IMR-90 (cell line): ENCODE results near the gene TENM4.

Experiments
- CHD1 ChIP-seq: IDR thresholded peaks from 2 replicates; pipeline ENCODE4 v1.6.1; 2012; ENCODE audit warnings: low read depth, low read length, improper control_type of control experiment
- CTCF ChIP-seq: conservative IDR thresholded peaks from 2 replicates; pipeline ENCODE4 v1.5.1; 2012; ENCODE audit warnings: mild to moderate bottlenecking, low read depth, low read length, improper control_type of control experiment
- MAFK ChIP-seq: IDR thresholded peaks from 2 replicates; pipeline ENCODE4 v1.6.1; 2012; ENCODE audit warnings: low read depth, low read length, improper control_type of control experiment
- MXI1 ChIP-seq: IDR thresholded peaks from 2 replicates; pipeline ENCODE4 v1.6.1; 2012; ENCODE audit warnings: low read depth, mild to moderate bottlenecking, low read length, moderate library complexity, borderline replicate concordance
- POLR2A ChIP-seq: IDR thresholded peaks from 2 replicates; pipeline ENCODE4 v1.6.1; 2012; ENCODE audit warnings: mild to moderate bottlenecking, low read depth, low read length
- RAD21 ChIP-seq: IDR thresholded peaks from 2 replicates; pipeline ENCODE4 v1.6.1; 2012; ENCODE audit warnings: low read length, improper control_type of control experiment
- RCOR1 ChIP-seq: IDR thresholded peaks from 2 replicates; pipeline ENCODE4 v1.6.1; 2012; ENCODE audit warnings: mild to moderate bottlenecking, low read length, improper control_type of control experiment; ENCODE audit not compliant: insufficient replicate concordance
- RFX5 ChIP-seq: IDR thresholded peaks from 2 replicates; pipeline ENCODE4 v1.8.0; 2012; ENCODE audit warnings: low read depth, mild to moderate bottlenecking, low read length, moderate library complexity
- SMC3 ChIP-seq: fragments of 150-350 bp; IDR thresholded peaks from 2 replicates; pipeline ENCODE4 v1.6.1; 2016; ENCODE audit warnings: low read depth, mild to moderate bottlenecking, antibody characterized with exemption, low read length, moderate library complexity
- USF2 ChIP-seq: fragments of 150-350 bp; IDR thresholded peaks from 2 replicates; pipeline ENCODE4 v1.6.1; 2017; ENCODE audit warnings: mild to moderate bottlenecking, antibody characterized with exemption, low read length, low read depth
- TF ChIP-seq, protein P1 (sequence below): fragments of 150-350 bp; IDR thresholded peaks from 2 replicates; pipeline ENCODE4 v1.6.1; 2016; ENCODE audit warnings: low read depth, mild to moderate bottlenecking, low read length, moderate library complexity, borderline replicate concordance

DNA sequence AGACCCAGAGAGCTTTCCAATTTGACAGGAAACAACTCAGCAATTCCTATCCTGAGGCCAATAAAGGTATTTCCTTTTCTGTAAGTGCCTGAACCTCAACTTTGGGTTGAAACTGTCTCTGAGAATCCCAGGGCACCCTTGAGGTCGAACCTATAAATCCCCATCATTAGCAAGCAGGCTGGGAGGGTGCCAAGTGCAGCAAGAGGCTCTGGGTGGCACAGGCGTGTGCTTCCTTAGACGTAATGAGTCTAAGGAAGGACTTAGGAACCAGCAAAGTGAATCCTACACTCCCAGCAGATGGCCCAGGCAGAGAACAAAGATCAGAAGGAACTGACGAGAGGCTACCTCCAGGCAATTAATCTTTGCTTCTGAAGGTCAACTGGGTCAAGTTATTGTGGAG lies 631.9 kb downstream of the TENM4 start:
- TF ChIP-seq CTCF (no peak), RFX5 (no peak), MAFK (no peak), USF2 (no peak), POLR2A (no peak), RCOR1 (no peak), MXI1 (no peak), SMC3 (no peak), RAD21 (no peak), CHD1 (no peak)
- TF ChIP-seq, protein P1, sequence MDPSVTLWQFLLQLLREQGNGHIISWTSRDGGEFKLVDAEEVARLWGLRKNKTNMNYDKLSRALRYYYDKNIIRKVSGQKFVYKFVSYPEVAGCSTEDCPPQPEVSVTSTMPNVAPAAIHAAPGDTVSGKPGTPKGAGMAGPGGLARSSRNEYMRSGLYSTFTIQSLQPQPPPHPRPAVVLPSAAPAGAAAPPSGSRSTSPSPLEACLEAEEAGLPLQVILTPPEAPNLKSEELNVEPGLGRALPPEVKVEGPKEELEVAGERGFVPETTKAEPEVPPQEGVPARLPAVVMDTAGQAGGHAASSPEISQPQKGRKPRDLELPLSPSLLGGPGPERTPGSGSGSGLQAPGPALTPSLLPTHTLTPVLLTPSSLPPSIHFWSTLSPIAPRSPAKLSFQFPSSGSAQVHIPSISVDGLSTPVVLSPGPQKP = no peak
